Prostate gland (tissue), 2 donors: ENCODE measurements around the gene UCHL5.

Experiments
- CTCF ChIP-seq, 4 experiments: fragments of 200-600 bp in 2 of 4; fragments of 450-650 bp in 2 of 4; sonication (generic) in 2 of 4; IDR thresholded peaks; 1 replicate in 3 of 4; 2 replicates in 1 of 4; pipeline ENCODE4 v1.5.1; 2016 to 2019; ENCODE audit warnings: antibody characterized with exemption in 4 of 4, mild to moderate bottlenecking in 2 of 4, moderate library complexity in 2 of 4
- POLR2A ChIP-seq: fragments of 450-650 bp; IDR thresholded peaks from one replicate; pipeline ENCODE4 v1.6.1; 2016; ENCODE audit warnings: antibody characterized with exemption, mild to moderate bottlenecking
- POLR2AphosphoS5 ChIP-seq: sonication (generic); formaldehyde crosslinking; IDR thresholded peaks from one replicate; pipeline ENCODE4 v1.6.1; 2017; ENCODE audit warnings: antibody characterized with exemption

DNA sequence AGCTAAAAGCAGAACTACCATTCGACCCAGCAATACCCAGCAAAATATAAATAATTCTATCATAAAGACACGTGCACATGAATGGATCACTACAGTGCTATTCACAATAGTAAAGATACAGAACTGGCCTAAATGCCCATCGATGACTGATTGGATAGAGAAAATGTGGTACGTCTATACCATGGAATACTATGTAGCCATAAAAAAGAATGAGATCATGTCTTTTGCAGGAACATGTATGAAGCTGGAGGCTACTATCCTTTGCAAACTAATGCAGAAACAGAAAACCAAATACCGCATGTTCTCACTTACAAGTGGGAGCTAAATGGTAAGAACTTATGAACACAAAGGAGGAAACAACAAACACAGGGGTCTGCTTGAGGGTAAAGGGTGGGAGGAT lies 53.4 kb downstream of the UCHL5 start:
- TF ChIP-seq CTCF (IDR thresholded peaks at IDR 0.05) (no peak), POLR2AphosphoS5 (no peak), POLR2A (no peak)
